Endometrium (tissue), 2 donors: ENCODE data around the gene SMC4.
"Not testable (repeated sequence)": the region's sequence is repeated elsewhere in the genome, so short reads cannot be mapped to it uniquely, and the experiment has no call there.

ENCODE experiments used
- FAIRE-seq: peaks from 2 replicates; lab custom pipeline; 2012; peaks lifted over from hg19 to GRCh38; lab: Jason Lieb, UNC
- donor health status: control.
- donor health status: control.

SMC4 gene

GRCh38 chr3:160399125-160400029 lies at the start of gene SMC4, which contains the start of gene IFT80:
Gene SMC4, plus strand, starts transcription at chr3:160399650. Its CDS starts 1,177 bp downstream, at chr3:160400827.
Gene IFT80, minus strand, starts transcription at chr3:160399225. Its CDS starts 14,625 bp downstream, at chr3:160384600.
- FAIRE-seq = peak; percentile 88

- no peak for FAIRE-seq
Measured at GRCh38 chr3:160355826-160356225, 43.6 kb upstream of the SMC4 start.

DNA sequence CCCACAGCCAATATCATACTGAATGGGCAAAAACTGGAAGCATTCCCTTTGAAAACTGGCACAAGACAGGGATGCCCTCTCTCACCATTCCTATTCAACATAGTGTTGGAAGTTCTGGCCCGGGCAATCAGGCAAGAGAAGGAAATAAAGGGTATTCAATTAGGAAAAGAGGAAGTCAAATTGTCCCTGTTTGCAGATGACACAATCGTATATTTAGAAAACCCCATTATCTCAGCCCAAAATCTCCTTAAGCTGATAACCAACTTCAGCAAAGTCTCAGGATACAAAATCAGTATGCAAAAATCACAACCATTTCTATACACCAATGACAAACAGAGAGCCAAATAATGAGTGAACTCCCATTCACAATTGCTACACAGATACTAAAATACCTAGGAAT lies 36.6 kb upstream of the SMC4 start:
- not testable (repeated sequence) for FAIRE-seq

GRCh38 chr3:160365869-160366522 lies 33.5 kb upstream of the SMC4 start:
- FAIRE-seq = no peak

DNA sequence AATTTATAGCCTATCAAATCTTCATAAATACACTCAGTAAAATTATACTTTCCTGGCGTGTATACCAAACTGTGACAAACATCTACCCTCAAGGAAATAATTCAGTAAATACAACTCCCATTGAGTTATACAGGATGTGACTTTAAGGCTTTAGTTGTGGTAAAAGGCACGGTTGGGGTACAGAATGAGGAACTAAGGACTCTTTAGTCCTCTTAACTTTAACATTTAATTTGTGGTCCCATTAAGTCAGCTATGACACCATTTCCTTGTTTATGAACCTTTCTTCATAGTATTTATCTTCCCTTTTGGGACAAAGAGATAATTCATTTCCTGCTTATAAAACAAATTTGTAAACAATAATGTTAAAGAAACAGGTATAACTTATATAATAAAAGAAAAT lies 30.6 kb upstream of the SMC4 start:
- no peak for FAIRE-seq

GRCh38 chr3:160369784-160370183 lies 29.7 kb upstream of the SMC4 start:
- peak; percentile 67 for FAIRE-seq

DNA sequence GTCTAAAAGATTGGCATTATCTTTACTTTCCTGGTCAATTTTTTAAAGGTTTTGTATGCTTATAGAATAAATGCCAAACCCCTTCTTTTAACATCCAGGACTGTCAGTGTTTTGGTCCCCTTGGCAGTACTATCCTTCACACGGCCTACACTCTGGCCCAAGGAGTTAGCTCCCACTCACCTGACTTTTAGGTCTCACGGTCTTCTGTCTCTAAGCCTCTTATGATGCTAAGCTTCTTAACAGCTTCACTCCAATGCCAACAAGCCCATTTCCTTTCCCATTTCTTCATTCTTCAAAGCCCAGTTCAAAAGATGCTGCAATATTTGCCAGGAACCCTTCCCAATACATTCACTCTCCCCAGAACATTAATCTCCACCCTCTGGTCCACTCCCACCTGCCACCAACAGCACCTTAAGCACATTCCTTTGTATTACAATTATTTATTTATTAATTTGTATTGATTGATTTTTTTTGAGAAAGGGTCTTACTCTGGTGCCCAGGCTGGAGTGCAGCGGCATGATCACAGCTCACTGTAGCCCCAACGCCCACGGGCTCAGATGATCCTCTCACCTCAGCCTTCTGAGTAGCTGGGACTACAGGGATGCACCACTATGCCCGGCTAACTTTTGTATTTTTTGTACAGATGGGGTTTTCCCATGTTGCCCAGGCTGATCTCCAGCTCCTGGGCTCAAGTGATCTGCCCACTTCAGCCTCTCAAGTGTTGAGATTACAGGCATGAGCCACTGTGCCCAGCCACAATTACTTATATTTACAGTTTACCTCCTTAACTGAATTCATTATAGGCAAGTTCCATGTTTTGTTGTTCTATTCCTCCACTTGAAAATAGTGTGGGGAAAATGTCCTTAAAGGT lies 28.2 kb upstream of the SMC4 start:
- no peak for FAIRE-seq

- no peak for FAIRE-seq
Measured at GRCh38 chr3:160372780-160373179, 26.7 kb upstream of the SMC4 start.

DNA sequence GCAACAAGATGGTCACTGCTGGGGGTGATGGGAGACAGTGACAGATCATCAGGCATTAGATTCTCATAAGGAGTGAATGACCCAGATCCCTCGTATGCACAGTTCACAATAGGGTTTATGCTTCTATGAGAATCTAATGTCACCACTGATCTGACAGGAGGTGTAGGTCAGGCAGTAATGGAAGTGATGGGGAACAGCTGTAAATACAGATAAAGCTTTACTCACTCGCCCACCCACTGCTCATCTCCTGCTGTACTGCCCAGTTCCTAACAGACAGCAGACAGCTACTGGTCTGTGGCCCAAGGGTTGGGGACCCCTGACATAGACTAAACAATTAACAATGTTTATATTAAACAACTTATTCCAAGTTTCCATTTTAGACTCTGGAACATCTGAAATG lies 25.8 kb upstream of the SMC4 start:
- FAIRE-seq = no peak

DNA sequence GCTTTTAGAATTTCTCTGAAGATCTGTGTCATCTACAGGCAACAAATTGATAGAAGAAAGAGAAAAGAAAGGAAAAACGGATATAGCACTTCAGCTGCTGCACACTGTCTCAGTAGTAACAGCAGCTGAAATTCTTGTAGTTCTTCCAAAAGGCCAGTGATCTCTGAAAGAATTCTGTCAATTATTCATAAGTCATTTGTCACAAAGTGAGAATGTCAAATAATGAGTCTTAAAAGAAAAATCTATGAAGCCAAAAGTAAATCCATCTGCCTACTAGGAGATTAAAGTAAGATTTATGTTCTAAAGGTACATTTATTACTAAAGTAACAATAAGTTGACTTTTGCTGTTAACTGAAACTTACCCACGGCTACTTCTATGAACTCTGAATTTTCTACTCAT lies 25.0 kb upstream of the SMC4 start:
- FAIRE-seq = no peak

DNA sequence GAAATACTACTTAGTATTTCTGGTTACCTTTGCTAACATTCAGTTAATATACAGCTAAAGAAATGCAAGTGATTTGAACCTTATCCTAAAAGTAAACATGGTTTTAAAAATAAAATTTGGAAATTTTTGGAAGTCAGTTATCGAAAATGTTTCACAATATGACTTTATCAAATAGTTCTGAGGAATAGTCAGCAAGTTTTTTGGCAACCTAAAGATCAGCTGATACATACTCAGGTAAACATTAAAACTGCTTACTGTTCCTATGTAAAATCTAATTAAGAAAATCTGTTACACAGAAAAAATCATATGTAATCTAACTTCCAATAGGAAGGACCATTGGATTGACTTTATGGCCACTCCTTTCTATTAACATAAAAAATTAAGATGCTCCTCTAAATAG lies 24.5 kb upstream of the SMC4 start:
- FAIRE-seq = no peak

DNA sequence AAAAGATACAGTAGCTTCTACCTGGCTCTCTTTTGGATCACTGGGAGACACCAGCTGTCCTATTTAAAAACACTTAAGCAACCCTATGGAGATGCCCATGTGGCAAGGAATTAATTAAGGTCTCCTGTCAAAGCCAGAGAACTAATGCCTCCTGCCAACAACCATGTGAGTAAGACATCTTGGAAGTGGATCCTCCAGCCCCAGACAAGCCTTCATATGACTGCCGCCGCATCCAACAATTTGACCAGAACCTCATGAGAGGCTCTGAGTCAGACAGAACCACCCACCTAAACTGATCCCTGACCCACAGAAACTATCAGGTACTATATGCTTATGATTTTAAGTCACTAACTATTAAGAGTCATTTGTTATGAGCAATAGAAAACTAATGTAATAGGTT lies 22.8 kb upstream of the SMC4 start:
- no peak for FAIRE-seq

- no peak for FAIRE-seq
Measured at GRCh38 chr3:160378331-160379109, 20.9 kb upstream of the SMC4 start.

GRCh38 chr3:160379628-160380214 lies 19.7 kb upstream of the SMC4 start:
- no peak for FAIRE-seq

DNA sequence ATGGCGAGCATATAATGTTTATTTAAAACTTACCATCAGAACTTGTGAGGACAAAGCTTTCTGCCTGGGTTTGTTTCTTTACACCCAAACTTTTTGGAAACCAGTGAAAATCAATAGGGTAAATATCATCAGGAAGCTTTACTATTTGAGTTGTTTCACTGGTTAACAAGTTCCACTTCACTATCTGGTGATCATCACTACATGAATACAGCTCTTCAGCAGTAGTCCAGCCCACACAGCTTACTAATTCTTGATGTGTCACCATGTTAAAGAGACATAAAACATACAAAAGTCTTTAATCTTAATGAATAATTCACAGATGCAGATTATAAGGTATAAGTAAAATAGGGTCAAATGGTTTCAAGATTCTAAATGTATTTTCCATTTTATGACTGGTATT lies 18.0 kb upstream of the SMC4 start:
- no peak for FAIRE-seq

DNA sequence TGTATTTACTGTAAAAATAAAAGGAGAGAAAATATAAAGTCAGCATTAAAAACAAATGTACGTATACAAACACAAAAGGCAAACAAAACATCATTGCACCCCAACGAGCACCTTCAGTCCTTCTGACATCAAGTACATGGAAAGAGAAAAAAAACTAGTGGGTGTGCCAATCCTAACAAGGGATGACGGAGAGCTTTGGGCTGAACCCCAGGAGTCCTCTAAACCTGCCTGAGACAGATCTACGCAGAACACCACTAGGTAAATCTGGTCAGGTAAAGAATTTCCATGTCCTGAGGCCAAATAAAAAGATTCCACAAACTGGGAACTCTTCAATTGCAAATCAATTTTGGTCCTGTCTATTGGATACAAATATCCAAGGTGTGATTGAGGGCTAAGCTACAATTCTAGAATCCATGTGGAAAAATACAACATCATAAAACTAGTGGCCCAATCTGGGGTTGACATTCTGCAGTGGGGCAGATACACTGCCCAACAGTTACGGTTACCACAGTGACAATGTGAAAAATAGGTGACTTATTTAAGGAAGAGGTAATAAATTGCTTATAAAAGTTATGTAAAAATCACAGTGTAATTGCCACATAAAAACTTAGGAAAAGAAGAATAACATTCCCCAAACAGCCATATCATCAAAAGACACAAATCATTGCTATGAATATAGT lies 14.7 kb upstream of the SMC4 start:
- no peak for FAIRE-seq

GRCh38 chr3:160390565-160391138 lies 8.8 kb upstream of the SMC4 start:
- FAIRE-seq = no peak

- FAIRE-seq = no peak
Measured at GRCh38 chr3:160392798-160393197, 6.7 kb upstream of the SMC4 start.

DNA sequence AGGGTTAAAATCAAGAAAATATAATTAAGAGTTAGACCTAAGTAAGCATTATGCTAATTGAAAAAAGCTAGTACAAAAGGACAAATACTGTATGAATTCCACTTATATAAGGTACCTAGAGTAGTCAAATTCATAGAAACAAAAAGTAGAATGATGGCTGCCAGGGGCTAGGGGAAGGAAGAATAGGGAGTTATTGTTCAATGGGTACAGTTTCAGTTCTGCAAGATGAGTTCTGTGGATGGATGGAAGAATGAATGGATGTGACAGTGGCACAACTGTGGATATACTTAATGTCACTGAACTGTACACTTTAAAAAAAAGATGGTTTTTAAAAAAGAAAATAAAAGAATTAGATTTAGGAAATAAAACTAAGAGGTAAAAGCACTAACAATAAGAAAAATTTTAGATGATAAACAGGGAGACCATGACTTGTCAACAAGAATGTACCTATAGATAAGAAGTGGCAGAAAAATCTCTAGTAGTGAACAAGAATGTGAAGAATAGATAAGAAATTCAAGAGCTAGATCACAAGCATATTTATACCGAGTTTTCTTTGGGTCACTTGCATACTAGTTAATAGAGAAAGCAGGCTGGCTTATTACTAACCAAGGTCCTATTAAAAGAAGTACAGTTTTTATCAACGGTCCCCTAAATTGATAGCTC lies 6.0 kb upstream of the SMC4 start:
- no peak for FAIRE-seq

DNA sequence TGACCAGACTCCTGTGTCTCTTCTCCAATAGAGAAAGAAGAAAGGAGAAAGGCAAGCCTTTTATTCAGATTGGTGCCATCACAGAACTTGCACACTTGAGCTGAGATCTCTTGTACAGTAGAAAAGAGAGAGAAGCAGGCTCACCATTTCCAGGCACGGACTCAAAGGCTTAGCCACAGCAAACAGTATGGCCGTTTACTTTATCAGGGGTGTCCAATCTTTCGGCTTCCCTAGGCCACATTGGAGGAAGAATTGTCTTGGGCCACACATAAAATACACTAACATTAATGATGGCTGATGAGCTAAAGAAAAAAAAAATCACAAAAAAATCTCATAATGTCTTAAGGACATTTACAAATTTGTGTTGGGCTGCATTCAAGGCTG lies 5.4 kb upstream of the SMC4 start:
- no peak for FAIRE-seq
